ENCODE data around the gene NRXN3.

GRCh38 chr14:79706382-79706781 is 1536.2 kb downstream of the NRXN3 start:
- TF ChIP-seq, protein P1, sequence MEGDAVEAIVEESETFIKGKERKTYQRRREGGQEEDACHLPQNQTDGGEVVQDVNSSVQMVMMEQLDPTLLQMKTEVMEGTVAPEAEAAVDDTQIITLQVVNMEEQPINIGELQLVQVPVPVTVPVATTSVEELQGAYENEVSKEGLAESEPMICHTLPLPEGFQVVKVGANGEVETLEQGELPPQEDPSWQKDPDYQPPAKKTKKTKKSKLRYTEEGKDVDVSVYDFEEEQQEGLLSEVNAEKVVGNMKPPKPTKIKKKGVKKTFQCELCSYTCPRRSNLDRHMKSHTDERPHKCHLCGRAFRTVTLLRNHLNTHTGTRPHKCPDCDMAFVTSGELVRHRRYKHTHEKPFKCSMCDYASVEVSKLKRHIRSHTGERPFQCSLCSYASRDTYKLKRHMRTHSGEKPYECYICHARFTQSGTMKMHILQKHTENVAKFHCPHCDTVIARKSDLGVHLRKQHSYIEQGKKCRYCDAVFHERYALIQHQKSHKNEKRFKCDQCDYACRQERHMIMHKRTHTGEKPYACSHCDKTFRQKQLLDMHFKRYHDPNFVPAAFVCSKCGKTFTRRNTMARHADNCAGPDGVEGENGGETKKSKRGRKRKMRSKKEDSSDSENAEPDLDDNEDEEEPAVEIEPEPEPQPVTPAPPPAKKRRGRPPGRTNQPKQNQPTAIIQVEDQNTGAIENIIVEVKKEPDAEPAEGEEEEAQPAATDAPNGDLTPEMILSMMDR (conservative IDR thresholded peaks at IDR 0.05; ENCODE audit: low read length), result no peak
- no peak for TF ChIP-seq EZH2phosphoT487 (IDR thresholded peaks at IDR 0.05; ENCODE audit: borderline replicate concordance, low read depth, low read length)
